Tibial nerve (tissue), 4 donors: ENCODE data around the gene MS4A2.

ENCODE experiments used
- CTCF ChIP-seq, 5 experiments: fragments of 200-600 bp in 3 of 5; fragments of 450-650 bp in 2 of 5; sonication (generic) in 3 of 5; IDR thresholded peaks; one replicate each; pipeline ENCODE4 v1.5.1; 2016 to 2019; ENCODE audit warnings: antibody characterized with exemption in 5 of 5, mild to moderate bottlenecking in 3 of 5, moderate library complexity in 2 of 5
- EP300 ChIP-seq, 2 donors: sonication (generic); formaldehyde crosslinking; IDR thresholded peaks; one replicate each; pipeline ENCODE4 v1.6.1; 2017; ENCODE audit warnings: antibody characterized with exemption in 2 of 2, mild to moderate bottlenecking in 1 of 2

- TF ChIP-seq CTCF (IDR thresholded peaks at IDR 0.05), result no peak
- TF ChIP-seq EP300 (IDR thresholded peaks at IDR 0.05), result no peak
These were observed 55.3 kb downstream of the MS4A2 start for GRCh38 chr11:60143768-60144167.
